8988T (cell line): ENCODE data around the gene DLG2.

Experiments used
- DNase-seq: peaks from one replicate; pipeline ENCODE4 v3.0.0; 2011

The DLG2 gene

DNA sequence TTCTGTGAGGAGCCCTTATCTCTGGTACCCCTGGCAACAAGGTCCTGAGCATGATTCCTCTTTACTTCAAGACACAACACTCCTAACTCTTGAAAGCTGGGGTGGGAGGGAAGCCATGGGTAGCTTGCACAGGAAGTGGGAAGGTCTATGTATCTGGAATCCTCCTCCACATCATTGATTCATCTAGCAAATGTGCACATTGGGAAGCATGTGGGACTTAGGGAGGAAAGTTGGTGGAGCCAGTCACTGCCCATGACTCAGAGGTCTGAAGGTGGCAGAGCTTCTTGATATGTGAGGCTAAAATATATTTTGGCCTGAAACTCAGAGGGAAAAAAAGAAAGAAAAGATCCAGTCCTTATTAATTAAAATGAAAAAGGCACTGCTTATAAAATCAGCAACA lies 1000.9 kb downstream of the DLG2 start:
- no peak for DNase-seq

DNA sequence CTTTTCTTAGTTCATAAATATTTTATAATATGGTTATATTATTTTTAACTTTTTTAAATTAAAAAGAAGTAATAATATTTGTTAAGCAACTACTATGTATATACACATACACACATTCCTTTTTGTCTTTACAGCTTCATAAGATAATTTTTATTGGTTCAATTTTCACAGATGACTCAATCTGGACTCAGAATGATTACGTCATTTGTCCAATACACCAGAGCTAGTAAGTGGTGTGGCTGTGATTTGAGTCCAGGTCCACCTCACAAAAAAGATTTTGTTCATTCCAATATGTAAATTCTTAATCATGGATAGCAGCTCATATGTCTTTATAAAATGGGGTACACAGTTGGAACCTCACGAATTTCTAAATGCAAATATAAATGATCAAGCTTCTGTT lies 1014.5 kb downstream of the DLG2 start:
- no peak for DNase-seq

- DNase-seq: no peak
These were observed 1018.3 kb downstream of the DLG2 start for GRCh38 chr11:84608837-84609196.

DNA sequence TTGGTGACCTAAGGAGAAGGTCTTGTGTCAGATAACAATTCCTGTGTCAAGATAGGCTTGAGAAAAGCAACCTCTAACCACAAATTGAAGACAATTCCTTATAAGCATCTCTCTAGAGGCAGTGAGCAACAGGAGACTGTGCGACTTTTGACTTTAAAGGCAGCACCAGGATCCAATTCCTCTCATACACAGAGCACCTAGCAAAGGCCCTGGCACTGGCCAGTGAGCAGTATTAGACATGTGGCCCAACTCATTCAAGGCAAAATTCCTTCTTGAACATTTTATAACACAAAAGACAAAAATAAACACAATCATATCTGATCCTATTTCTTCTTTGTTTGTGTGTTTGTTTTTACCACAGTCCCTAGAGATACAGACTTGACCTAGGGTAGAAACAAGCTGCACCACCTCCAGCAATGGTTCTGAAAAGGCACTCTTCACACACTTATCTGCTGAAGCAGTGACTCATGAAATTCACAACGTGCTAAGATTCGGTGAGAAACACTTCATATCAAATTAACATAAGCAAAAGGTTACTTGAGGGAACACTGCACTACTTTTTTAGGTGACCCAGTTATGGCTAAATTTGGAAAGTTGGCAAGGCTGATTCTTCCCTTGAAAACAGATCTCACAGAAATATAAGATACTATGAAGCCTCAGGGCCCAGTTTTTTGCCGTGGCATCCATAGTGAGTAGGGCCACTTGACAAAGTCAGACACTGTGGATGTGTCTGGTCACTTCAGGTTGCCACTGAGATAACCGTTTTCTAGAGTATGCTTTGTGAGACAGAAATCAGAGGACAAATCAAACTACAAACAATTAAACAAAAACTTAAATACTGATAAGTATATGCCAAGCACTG lies 1018.9 kb downstream of the DLG2 start:
- DNase-seq: no peak

- DNase-seq: no peak
These were observed 1032.5 kb downstream of the DLG2 start for GRCh38 chr11:84594602-84595001.

DNA sequence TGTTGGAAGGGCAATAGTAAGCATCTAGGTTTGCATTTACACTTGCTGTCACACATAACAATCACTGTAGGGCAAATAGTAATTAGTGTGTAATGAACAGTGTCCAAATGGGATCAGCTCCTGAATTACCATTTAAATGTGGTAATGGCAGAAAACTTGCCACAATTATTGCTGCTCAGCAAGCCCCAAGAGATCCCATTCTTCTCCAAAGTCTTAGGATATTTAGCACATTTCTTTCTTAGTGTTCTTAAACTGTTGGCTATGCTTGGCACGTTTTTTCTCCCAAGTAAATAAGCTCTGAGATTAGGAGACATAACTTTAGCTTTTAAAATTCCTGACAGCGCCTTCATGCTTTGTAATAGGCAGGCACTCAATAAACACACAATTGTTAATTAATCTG lies 1037.0 kb downstream of the DLG2 start:
- DNase-seq: no peak

DNA sequence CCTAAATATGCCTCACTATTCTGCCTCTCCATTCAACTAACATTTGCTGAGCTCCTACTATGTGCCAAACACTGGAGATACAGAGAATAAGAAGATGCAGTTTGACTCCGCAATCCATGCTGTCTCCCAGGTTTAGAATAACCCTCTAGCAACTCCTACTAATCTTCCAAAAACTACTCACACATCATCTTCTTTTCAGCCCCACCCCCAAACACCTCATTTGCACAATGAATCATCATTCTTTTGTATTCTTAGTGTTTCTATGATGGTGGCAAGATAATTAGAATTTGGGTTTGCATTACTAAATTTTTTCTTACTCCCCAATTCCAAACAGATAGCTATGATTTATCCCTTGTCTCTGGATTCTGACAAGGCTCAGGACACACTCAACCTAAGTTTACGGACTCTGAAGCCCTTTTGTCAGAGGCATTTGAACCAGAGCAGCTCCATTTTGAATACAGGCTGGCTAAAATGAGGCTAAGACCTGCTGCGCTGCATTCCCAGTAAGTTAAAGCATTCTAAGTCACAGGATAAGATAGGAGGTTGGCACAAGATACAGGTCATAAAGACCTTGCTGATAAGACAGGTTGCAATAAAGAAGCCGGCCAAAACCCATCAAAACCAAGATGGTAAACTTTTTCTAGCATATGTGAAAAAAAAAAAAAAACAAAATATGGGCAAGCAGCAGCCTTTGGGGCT lies 1038.9 kb downstream of the DLG2 start:
- no peak for DNase-seq

- no peak for DNase-seq
These were observed 1044.0 kb downstream of the DLG2 start for GRCh38 chr11:84583106-84583505.

DNA sequence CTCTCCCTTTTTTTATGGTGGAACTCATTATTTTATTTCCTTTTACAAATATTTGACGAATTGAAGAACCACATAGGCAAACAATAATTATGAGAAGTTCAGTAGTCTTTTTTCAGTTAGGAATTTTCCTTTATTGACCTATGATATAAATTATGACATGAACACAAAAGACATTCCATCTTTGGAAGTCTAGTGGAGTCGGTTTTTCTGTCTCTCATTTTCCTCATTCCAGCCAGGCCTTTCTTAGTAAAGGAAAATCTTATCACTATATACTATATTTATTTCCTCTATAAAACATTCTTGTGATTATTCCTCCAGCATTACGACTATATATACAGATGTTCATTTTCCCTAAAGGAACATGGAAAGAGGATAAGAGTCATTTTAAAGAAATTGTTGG lies 1046.1 kb downstream of the DLG2 start:
- no peak for DNase-seq

DNA sequence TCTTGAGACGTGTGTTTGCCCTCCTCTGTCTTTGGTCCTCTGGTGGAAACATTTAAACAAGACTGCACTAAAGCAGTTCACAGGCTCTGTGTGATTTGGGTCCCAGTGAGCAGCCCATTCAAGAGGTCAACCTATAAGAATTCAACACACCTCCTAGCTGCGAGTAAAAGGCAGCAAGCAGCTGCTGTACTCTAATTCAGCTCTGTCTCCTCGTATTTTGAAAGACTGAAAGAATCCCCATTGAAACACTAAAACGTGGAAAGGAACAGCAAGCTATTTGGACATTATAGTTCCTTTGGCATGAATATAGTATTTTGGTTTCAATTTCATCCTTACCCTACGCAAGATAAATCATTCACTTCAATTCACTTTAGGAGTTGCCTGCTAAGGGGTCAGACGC lies 1046.7 kb downstream of the DLG2 start:
- DNase-seq: no peak

- no peak for DNase-seq
These were observed 1053.3 kb downstream of the DLG2 start for GRCh38 chr11:84573868-84574267.

GRCh38 chr11:84566671-84567070 lies 1060.5 kb downstream of the DLG2 start:
- DNase-seq: no peak

DNA sequence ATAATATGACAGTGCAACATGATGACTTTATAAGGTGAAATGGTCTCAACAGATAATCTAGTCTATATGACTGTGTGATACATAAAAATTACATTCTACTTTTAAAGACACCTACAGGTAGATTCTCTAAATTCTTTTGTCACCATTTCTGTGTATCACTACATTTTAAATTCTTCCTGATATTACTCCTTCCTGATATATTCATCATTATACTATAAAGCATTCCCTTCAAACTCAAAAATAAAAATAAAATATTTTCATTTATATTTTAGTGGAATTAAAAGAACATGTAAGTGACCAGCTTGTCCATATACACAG lies 1062.3 kb downstream of the DLG2 start:
- no peak for DNase-seq

DNA sequence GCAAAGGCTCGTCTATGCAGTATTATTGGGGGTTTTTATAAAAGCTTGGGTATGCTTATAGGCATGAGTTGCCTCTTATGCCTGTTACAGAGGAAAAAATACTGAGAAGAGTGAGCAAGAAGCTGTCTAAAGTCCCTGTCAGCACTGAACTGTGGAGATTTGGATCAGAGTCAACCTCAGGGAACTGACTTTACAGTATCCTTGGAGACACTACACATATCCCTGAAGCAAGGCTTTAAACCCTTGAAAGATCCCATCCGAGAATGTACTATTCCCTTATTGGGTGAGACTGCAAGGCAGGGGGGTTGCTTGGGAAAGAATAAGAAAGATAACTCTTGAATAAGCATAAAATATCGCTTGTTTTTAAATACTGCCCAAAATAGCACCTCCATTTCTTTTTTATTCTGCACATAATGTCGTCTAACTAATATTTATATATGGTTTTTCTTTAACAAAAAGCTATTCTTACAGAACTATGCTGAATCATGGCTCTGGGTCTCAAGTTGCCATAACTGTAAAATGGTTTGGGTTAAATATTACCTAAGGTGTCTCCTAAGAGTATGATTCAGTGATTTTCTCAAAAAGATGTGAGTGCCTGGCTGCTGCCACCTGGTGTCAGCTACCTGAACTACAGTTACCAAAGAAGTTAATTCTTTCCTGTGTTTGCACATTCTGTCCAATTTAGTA lies 1062.8 kb downstream of the DLG2 start:
- DNase-seq: no peak

DNA sequence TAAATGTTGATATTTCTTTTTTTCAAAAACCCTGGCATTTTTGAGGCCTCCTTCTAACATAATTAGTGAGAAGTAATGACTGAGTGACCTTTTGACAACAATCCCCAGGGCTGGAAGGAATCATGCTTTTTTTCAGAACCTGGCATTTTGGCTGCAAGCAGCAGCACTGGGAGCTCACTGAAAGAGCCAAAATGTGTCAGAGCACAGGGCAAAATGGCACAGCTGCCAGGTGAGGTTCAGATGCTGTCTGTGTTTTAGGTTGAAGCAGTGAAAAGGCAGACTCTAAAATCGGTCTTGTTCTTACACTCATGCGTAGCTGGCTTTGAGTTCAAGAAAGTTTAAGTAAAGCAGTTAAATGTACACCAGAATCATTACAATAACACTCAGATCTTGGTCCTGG lies 1063.8 kb downstream of the DLG2 start:
- no peak for DNase-seq

- no peak for DNase-seq
These were observed 1066.9 kb downstream of the DLG2 start for GRCh38 chr11:84560206-84560605.

- DNase-seq: no peak
These were observed 1068.8 kb downstream of the DLG2 start for GRCh38 chr11:84558085-84558905.

GRCh38 chr11:84552791-84553190 lies 1074.4 kb downstream of the DLG2 start:
- no peak for DNase-seq

GRCh38 chr11:84549217-84549616 lies 1077.9 kb downstream of the DLG2 start:
- no peak for DNase-seq

DNA sequence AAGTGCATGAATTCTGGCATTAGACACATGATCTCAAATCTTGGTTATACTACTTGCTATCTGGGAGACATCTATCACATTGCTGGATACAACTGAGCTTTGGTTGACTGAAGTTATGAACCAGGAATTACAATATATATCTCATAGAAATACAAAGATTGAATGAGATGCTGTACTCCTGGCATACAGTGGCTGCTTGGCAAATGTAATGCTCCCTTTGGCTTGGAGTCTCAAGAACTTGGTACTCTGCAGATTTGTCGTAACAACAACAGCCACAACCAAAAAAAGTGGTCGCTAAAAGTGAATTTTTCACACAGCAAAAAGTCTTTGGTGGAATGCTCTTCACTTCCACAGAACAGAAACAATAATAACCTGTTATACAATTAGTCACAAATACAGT lies 1082.6 kb downstream of the DLG2 start:
- DNase-seq: no peak

DNA sequence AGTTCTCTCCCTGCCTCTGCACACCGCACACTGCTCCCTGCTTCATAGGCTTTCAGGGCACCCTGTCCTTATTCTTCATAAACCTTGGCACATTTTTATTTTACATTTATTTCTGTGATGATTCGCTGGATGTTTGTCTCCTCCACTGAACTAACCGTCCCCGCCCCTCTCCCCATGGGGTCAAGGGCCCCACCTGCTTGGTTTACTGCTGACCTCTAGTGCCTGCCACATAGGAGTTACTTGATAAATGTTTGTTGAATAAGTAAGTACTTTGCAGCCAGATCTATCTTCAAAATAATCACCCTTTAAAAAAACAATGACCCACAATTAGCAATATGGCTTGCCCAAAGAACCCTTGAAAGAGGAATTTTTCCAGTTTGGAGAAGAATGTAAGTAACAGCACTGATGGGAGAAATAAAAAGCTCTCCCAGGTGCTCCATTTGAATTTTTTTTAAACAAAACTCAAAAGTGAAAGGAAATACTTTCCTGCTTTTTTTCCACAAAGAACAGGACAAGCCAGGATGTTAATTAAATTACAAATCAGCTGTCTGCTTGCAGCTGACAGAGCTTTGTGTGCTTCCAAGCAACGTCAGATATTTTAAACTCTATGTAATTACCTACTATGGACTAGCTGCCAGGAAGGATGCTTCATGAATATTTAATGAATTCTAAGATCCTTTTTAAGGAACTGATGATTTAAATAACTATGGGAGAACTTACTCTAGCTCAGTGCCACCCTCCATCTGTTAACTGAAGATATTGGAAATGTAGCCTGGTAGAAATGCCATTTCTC lies 1083.6 kb downstream of the DLG2 start:
- no peak for DNase-seq

DNA sequence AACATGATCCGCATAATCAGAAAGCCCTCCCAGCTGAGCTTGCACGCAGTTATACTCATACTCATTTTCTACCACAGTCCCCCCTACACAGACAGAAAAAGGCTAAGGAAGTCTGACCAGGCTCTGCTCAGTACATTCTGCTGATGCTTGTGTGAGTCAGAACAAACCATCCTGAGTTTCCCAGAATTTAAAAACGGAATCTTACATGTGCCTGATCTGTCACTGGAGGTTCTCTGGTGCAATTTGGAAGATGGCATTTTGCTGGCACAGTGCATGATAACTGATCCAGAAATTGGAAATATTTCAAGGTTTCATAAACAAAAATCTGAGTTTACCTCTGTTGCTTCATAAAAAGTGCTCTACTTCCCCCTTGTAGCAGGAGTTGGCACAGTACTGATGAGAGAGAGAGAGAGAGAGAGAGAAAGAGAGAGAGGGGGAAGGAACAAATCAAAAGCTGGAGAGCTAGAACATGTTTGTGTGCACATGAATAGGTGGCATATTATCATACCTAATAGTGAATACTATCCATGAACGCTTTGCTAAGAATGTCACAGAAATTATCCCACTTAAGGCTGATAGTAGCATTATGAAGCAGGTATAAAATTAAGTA lies 1085.3 kb downstream of the DLG2 start:
- DNase-seq: no peak
